GM19452 (cell line): ENCODE data around the gene LY86.
"Not testable (repeated sequence)": the region's sequence is repeated elsewhere in the genome, so short reads cannot be mapped to it uniquely, and the experiment has no call there.

Source experiments
- ATAC-seq: cut with Tn5 transposase; IDR thresholded peaks from one replicate; pipeline ENCODE4 v1.9.1; 2021; ENCODE audit not compliant: unreplicated experiment

Gene LY86

DNA sequence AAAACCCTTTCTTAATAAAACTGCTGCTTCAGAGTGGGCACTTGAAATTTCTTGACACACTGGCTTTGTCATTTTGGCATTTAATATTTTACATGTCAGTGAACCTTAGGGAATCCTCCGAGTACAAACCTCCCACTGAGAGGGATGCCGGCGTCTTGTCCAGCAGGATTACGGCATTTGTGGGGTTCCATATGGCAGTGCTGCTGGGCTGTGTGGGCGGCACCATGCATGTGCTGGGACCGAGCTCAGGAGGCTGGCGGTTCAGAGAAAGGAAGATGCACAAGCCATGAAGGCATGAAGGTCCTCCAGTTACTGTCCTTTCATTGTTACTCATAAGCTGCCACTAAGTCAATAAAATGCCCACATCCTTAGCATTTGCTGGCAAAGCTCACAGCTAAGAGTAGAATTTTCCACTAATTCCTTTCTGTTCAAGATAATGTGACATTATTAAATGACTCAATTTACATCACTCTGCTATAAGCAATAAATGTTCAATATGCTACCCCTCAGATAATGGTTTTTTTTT, 61.4 kb downstream of the LY86 start:
- no peak for ATAC-seq

DNA sequence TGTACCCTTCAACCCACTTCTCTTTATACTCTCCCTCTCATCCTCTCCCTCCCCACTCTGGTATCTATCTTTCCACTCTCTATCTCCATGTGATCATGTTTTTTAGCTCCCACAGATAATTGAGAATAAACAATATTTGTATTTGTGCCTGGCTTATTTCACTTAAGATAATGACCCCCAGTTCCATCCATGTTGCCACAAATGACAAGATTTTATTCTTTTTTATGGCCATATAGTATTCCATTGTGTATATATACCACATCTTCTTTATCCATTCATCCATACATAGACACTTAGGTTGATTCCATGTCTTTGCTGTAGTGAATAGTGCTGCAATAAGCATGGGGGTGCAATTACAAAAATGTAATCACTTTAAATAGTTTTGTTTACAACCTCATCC, 62.3 kb downstream of the LY86 start:
- ATAC-seq, result no peak

- ATAC-seq, result no peak
Measured at GRCh38 chr6:6651335-6651734, 62.8 kb downstream of the LY86 start.

DNA sequence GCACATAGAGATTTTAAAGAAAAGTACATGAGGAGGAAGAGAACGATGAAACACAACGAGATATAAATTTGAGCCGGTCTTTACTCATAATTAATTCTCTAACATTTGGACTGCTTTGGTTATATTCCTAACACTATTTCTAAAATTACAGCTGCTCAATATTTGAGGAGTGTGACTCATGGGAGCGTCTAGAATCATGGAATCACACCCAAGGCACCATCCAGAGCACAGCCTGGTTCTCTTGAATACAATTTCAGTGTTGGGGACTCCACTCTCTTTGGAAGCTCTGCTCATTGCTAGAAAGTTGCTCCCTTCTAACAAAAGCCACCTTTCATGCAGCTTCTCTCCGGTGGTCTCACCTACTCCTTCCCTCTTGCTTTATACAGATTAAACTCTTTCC, 64.4 kb downstream of the LY86 start:
- ATAC-seq, result no peak

DNA sequence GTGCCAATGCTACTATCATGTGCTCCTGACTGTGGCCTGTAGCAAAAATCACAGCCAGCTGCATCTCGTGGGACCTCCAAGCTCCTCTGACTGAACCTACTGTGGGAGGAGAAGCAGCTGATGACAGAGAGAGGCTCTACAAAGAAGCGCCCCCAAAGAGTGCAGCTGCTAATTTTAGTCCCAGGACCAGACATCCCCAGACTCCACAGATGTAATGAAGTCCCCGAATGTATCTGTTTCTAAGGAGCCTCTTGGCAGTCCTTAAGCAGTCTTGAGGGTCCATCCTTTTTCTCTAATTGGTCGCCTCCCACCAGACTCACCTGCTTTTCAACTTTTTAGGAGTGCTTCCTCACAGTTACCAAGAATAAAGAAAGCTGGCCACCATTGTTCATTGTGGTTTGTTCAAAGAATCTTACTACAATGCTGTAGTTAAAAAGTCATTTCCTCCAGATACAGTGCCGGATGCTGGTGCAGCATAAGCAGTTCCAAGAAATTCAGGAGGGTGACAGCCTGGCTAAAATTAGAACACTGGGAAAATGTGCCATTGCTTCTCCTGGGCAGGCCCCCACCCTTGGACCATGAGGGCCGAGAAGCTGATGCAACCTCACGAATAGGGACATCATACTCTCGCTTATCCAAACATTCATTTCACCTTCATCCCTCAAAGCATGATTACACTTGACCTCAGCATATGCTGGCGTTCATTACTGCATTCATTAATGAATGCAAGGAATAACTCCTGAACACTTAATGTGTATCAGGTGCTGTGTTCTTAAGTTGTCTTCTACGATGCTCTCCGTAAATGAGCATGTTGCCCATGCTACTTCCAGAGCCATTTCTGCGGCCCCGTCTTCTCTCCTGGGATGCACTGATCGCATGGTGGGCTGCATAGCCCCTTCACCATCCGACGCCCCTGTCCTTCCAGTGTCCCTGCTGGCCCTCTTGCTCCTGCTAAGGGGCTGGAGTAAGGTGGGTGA, 66.4 kb downstream of the LY86 start:
- ATAC-seq, result no peak

- no peak for ATAC-seq
Measured at GRCh38 chr6:6655805-6656251, 67.3 kb downstream of the LY86 start.

GRCh38 chr6:6656287-6656686, 67.8 kb downstream of the LY86 start:
- ATAC-seq, result no peak

DNA sequence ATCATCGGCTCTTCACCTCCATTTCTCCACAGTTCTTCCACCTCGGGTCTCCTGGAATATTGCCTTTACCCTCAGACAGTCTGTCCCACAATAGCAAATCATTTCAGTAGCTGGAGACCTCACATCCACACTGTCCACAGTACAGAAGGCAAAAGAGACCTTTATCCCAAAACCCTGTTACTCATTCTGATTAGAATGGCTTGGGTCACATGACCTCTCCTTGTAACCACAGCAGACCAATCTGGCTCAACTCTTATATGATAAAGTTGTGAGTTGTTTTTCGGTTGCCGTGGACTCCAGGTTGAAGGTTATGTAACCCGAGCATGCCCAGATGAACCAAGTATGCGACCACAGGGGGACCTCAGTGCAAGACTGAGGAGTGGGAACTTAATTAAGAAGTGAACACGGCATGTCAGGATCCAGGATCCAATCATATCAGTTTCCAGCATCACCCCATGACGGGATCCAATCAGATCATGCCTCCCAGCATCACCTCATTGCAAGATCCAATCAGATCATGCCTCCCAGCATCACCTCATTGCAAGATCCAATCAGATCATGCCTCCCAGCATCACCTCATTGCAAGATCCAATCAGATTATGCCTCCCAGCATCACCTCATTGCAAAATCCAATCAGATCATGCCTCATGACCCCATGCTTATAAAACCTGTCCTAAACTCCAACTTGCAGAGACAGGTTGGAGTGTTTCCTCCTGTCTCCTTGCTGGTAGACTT, 68.7 kb downstream of the LY86 start:
- no peak for ATAC-seq

DNA sequence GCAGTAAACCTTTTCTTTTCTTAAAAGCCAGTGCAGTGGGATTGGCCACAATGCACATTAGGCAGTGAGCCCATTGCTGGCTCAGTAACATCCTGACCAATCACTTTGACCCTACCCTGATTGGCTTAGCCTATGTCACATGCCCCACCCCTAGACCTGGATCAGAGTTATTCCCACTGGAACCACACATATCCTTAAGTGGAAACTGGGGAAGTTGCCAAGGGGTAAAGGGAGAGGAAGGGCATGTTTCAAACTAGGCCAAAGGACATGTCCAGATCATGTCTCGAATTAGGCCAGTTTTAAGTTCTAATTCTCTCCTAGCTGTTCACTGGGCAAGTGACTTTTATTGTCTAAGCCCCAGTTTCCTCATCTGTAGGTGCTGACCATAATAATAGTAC, 69.3 kb downstream of the LY86 start:
- ATAC-seq, result no peak

- no peak for ATAC-seq
Measured at GRCh38 chr6:6659600-6660327, 71.2 kb downstream of the LY86 start.

DNA sequence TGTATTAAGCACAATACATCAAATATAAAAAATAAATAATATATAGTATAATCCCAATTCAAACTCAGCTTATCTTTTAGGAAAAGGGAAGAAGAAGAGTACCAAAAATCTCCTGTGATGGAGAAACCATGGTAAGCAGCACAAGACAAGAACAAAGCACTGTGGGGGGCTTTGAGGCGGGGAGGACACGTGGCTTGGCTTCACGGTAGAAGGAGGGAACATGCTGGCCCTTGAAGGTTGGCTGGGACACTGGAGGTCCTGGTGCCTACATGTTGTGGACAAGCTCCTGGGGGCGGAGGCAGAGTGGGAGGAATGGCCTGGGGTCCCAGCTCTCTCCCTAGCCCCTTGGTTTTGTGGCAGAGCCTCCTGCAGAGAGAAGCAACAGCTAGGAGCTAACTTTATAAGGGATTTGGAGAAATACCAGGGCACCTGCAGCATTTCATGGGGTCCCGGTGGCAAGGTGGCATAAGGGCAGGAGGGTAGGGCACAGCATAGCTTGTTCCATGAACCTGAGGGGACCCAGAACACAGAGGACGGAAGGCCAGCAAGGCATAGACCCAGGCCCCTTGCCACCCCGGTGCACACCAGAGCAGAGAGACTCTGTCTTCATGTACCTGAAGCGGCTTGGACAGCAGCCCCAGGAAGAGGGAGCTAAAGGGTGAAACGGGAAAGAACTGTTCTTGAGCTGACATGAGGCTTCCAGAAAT, 72.0 kb downstream of the LY86 start:
- no peak for ATAC-seq

GRCh38 chr6:6661191-6661590, 72.7 kb downstream of the LY86 start:
- no peak for ATAC-seq

DNA sequence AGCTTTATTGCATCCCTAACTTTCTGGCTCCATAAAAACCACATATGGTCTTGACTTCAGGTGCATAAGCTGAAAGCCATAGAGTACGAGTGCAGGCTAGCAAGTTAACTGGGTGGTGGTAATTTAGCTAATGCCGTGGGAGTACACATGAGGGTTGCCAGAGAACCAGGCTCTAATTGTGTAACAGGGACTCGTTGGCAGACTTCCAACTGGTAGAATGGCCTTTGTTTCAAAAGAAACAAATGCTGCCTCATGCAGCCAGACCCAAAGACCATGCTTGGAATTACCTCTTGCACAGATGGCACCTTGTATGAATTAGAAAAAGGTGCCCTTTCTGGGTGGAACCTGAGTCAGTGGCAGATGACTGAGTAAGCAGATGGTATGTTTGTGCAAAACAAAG, 73.2 kb downstream of the LY86 start:
- no peak for ATAC-seq

GRCh38 chr6:6663421-6664135, 75.1 kb downstream of the LY86 start:
- ATAC-seq, result no peak

DNA sequence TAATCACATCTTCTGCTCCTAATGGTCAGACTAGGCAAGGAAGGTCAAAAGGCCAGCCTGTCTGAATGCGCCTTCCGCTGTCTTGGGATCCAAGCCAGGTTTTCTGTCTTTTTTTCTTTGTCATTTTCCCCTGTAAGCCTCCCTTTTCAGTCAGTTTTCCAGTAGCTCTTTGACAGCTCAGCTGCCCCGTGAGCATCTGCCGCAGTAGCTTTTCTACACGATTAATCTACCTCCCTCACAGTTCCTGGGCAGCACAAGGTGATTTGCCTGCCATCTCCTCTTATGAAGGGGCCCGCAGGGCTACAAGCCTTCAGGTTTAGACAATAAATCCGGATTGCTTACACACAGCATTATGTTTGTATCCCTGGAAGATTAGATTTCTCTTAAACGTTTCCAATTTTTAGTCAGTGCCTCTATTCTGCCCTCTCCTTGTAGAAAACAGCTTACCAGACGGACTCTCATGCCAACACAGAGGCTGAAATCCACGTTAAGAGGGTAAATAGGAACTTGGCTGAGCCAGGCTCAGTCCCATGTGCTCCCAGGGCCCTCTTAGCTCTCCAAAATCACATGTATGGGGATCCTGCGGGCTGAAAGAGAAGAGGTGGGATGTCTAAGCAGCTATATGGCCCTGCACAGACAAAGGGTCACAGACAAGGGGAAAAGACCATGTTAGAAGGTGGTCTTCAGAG, 77.2 kb downstream of the LY86 start:
- ATAC-seq, result no peak

- ATAC-seq, result not testable (repeated sequence)
Measured at GRCh38 chr6:6670150-6670549, 81.6 kb downstream of the LY86 start.

DNA sequence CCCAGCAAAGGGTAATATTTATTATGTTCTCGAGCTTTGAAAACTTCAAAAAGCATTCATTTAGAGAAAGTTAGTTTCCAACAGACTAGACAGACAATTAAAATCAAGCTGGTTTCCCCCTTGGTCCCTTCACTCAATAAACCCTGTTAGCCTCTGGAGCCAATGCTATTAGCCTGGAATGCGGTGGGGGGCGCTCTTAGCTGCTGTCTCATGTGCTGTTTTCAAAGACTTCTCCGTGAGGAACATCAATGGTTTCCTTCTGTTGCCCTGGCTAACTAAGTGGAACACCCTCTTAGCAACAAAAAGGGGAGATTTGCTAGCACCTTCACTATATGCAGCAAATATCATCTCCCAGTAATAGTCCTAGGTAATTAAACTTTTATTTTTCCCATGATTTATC, 86.4 kb downstream of the LY86 start:
- ATAC-seq, result no peak

DNA sequence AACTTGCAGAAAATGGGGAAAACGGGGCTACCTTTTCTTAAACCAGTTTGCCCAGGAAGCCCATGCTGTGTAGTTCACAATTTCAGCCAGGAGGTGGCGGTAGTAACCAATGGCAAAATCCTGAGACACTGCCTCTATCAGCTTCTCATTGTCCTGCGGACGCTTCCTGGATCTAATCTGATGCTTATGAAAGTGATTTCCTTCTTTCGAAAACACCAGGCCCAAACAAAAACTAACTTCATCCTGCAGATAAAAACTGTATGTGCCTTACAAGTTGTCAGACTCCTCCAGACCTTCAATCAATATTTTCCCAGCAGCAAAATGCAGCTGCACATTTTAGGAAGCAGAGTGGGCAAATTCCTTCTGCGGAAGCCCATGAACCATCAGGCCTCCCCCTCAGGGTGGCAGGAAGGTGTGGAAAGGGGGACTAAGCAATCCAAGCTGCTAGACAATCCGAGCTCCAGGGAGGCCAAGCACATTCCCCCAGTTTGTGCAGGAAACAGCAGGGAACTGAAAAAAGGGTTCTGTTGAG, 88.5 kb downstream of the LY86 start:
- ATAC-seq, result no peak

DNA sequence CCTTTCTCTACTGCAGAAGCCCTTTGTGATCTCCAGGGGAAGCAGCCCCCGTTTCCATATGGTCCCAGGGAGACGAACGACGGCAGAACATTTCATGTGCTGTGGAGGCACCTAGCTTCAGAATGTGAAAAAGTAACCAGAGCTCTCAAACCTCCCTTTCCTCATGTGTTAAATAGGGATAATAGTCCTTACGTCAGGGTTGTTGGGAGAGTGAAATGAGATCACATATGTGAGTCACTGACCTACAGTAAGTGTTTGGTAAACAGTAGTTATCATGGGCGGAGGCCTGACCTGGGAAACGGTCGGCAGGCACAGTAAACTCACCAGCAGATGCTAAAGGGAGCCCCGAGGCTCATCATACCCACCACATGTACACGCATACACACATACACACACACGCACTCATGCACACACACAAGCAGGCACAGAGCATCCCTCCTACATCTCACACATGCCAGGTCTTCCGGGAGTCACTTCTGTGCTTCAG, 89.7 kb downstream of the LY86 start:
- ATAC-seq, result no peak
